ENCODE data around the gene ST6GAL2. TPM values are rescaled to one million over a fixed set of nuclear protein-coding genes. Genes with fewer than 3 reads are reported as not detected.

Gene ST6GAL2
- polyA plus RNA-seq, 3 donors from 2014 or later, result not detected

DNA sequence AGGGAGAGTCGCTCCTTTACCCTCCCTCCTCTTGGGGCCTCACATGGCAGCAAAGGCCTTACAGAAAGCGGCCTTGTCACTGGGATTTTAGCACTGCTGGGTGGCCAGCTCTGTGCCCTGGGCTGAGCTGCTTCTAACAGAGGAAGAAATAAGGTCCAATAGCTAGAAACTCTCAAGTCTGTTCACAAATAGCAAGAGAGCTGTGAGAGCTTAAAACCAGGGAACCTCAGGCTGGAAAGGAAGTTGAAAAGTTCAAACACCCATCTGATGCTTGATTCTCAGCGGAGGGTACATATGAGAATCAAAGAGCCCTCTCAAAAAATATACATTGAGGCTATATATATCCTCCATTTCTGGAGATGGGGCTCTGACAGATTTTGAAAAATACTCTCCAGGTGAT, 54.7 kb downstream of the ST6GAL2 start:
- Mint-ChIP-seq H3K4me1 (no peaks in the 10 kb centered on the region), H3K27me3 (ENCODE audit: low read depth in 3 of 3) (peaks cover 0 to 2% (median 0%) of the 10 kb centered on the region in 3 donors), H3K36me3 (no peaks in the 10 kb centered on the region), H3K27ac (no peak overlapping the region), H3K9me3 (peaks cover 0 to 13% (median 7%) of the 10 kb centered on the region in 6 donors), H3K4me3 (no peak overlapping the region)
- no peak for DNase-seq

DNA sequence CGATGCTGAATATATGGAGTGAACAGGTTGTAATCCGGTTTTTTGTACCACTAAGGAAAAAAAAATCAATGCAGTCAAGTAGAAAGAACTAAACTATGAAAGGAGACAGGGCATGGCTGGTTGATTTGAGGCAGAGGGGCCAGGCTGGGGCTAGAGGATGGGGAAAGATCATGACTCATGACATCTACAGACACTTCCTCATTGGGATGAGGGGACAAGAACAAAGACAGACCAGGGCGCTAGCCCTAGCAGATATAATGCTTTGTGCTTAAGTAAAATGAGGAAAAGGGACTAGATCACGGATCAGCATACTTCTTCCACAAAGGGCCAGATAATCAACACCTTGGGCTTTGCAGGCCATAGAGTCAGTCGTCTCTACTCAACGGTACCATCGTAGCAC, 55.8 kb downstream of the ST6GAL2 start:
- Mint-ChIP-seq H3K9me3 (peaks cover 0 to 14% (median 8%) of the 10 kb centered on the region in 6 donors), H3K36me3 (peaks cover 0 to under 1% (median 0%) of the 10 kb centered on the region in 3 donors), H3K27ac (no peak overlapping the region), H3K27me3 (ENCODE audit: low read depth in 3 of 3) (peaks cover 0 to 2% (median 0%) of the 10 kb centered on the region in 3 donors), H3K4me1 (no peaks in the 10 kb centered on the region), H3K4me3 (no peak overlapping the region)
- DNase-seq, result no peak

DNA sequence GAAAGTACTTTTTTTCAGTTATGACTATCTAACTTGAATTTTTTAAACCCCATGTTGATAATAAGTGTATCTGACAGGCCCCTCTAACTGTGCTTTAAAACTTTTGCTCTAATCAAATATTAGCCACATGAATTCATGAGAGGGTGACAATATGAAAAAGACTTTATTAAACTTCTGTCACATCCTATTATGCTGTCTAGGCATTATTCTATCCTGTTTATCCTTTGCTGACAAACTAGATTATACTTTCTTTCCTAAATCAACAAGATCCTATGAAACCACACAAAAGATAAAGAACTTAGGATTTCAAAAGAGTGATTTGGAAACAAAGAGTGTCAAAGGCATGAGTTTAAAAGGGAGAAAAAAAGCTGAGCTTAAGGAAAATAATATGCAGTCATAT, 57.8 kb downstream of the ST6GAL2 start:
- no peak for DNase-seq
- H3K27ac Mint-ChIP-seq, result no peak overlapping the region
- H3K36me3 Mint-ChIP-seq, result peaks cover 0 to 4% (median 0%) of the 10 kb centered on the region in 3 donors
- no peak overlapping the region for H3K4me3 Mint-ChIP-seq
- H3K9me3 Mint-ChIP-seq, result peaks cover 0 to 19% (median 9%) of the 10 kb centered on the region in 6 donors
- H3K27me3 Mint-ChIP-seq (ENCODE audit: low read depth in 3 of 3), result peaks cover 0 to 2% (median 0%) of the 10 kb centered on the region in 3 donors
- H3K4me1 Mint-ChIP-seq, result no peaks in the 10 kb centered on the region

DNA sequence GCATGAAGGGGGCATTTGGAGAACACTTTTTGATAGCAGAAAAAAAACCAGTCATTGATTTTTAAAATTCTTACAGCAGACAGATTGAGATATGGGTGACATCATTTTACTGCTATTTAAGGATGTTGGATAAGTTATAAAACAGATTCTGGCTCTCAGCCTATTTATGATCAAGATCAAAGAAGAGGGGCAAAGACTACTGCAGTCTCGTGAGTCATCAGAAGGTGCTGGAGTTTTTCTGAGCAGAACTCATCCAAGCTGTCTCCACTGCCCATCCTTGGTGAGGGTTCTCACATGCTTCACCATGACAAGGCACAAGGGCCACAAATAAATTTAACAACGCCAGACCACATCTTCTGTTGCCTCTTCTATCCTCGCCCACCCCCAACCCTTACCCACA, 58.8 kb downstream of the ST6GAL2 start:
- no peaks in the 10 kb centered on the region for H3K4me1 Mint-ChIP-seq

DNA sequence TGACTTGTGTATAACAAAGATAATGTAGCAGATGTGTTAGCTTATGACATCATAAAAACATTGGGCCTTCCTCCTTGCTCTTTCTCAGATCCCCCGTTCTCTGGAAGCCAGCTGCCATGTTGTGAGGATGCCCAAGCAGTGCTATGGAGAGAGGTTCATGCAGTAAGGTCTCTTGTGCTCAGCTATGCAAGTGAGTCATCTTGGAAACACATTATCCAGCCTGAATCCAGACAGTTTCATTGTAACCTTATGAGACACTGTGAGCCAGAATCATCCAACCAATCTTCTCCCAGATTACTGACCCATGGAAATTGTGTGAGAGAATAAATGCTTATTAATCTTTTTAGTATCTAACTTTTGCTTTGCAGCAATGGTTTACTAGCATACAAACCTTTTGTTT, 60.8 kb downstream of the ST6GAL2 start:
- H3K9me3 Mint-ChIP-seq, result peaks cover 0 to 19% (median 7%) of the 10 kb centered on the region in 6 donors
- peaks cover 0 to under 1% (median 0%) of the 10 kb centered on the region in 3 donors for H3K27me3 Mint-ChIP-seq (ENCODE audit: low read depth in 3 of 3)
- H3K4me3 Mint-ChIP-seq, result no peak overlapping the region
- H3K27ac Mint-ChIP-seq, result no peak overlapping the region
- no peak for DNase-seq
- H3K36me3 Mint-ChIP-seq, result peaks cover 0 to 4% (median 0%) of the 10 kb centered on the region in 3 donors
- no peaks in the 10 kb centered on the region for H3K4me1 Mint-ChIP-seq

More for the DNA sequence above, 58.8 kb downstream of the ST6GAL2 start:
- Mint-ChIP-seq H3K27ac (no peak overlapping the region), H3K4me3 (no peak overlapping the region), H3K9me3 (peaks cover 0 to 17% (median 7%) of the 10 kb centered on the region in 6 donors), H3K27me3 (ENCODE audit: low read depth in 3 of 3) (peaks cover 0 to 2% (median 0%) of the 10 kb centered on the region in 3 donors), H3K36me3 (peaks cover 0 to 4% (median 0%) of the 10 kb centered on the region in 3 donors)
- DNase-seq, result no peak

DNA sequence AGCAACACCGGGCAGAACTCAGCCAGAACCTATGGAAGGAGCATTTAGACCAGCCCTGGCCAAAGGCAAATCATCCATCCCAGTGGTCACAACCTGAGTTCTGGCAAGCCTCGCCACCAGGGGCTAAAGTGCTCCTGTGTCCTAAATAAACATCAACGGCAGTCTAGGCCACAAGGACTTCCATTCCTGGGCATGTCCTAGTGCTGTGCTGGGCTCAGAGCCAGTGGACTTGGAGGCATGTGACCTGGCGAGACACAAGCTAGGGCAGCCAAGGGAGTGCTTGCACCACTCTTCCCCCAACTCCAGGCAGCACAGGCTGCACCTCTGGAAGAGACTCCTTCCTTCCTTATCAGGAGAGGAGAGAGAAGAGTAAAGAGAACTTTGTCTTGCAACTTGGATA, 69.0 kb downstream of the ST6GAL2 start:
- H3K4me1 Mint-ChIP-seq, result no peaks in the 10 kb centered on the region
- H3K36me3 Mint-ChIP-seq, result no peaks in the 10 kb centered on the region

DNA sequence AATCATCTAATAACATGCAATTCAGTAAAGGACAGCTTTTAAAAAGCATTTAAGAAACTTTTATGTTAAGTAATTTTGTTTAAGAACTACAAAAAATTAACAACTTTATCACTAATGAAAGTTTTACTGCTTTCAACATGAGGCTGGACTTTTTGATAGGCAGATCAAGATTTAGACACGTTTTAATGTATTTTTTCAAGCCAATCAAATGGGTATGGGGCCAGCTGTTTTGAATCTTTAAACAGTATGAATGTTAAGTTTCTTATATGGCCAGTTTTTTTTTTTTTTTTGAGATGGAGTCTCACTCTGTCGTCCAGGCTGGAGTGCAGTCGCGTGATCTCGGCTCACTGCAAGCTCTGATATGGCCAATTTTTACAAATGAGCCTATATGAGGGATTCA, 73.1 kb downstream of the ST6GAL2 start:
- Mint-ChIP-seq H3K27me3 (ENCODE audit: low read depth in 3 of 3) (peaks cover 0 to 1% (median 0%) of the 10 kb centered on the region in 3 donors), H3K4me1 (no peaks in the 10 kb centered on the region)

More for the DNA sequence above, 69.0 kb downstream of the ST6GAL2 start:
- Mint-ChIP-seq H3K27ac (no peak overlapping the region), H3K9me3 (peaks cover 0 to 8% (median 1%) of the 10 kb centered on the region in 6 donors), H3K27me3 (ENCODE audit: low read depth in 3 of 3) (peaks cover 0 to 1% (median 0%) of the 10 kb centered on the region in 3 donors), H3K4me3 (no peak overlapping the region)
- DNase-seq, result no peak

DNA sequence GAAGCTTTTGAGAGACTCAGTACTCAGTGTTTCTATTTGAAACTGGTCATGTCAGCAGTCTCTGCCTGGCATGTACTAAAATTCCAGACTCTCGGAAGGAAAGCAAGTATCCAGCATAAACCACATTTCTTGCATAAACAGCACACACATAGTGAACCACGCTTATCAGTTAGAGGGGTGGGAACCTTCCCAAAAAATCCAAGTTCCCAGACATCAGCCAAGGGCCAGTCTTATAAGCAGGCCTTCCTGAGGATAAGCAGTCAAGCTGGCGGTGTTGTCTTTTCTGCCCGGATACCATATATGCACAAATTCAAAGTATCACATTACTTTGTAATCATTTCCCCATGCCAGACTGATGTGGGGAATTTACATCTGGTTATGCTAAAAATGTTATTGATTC, 73.6 kb downstream of the ST6GAL2 start:
- peaks cover 0 to 10% (median 2%) of the 10 kb centered on the region in 6 donors for H3K9me3 Mint-ChIP-seq
- H3K4me3 Mint-ChIP-seq, result no peak overlapping the region
- no peaks in the 10 kb centered on the region for H3K4me1 Mint-ChIP-seq
- no peak overlapping the region for H3K27ac Mint-ChIP-seq
- no peak for DNase-seq
- H3K36me3 Mint-ChIP-seq, result no peaks in the 10 kb centered on the region
- peaks cover 0 to 1% (median 0%) of the 10 kb centered on the region in 3 donors for H3K27me3 Mint-ChIP-seq (ENCODE audit: low read depth in 3 of 3)

More for the DNA sequence above, 73.1 kb downstream of the ST6GAL2 start:
- Mint-ChIP-seq H3K4me3 (no peak overlapping the region), H3K36me3 (no peaks in the 10 kb centered on the region), H3K9me3 (peaks cover 0 to 10% (median 2%) of the 10 kb centered on the region in 6 donors), H3K27ac (no peak overlapping the region)
- DNase-seq, result no peak

DNA sequence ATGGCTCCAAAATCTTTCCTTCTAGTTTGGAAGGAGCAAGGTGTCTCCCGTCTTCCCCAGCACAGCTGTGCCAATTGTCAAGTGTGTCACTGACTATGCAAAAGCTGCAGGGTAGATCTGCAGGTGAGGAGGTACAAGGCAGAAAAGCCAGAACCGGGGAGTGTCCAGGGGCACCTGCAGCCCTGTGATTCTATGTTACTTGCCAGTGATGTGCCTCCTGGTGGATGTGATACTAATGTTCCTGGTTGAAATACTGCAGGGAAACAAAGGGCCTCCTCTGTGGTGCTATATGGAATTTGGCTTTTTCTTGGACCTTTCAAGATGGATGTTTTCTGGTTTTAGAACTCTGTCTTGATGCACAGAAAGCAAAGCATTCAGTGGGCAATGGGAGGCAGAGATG, 80.3 kb downstream of the ST6GAL2 start:
- H3K27me3 Mint-ChIP-seq (ENCODE audit: low read depth in 3 of 3), result peaks cover 0 to 1% (median 0%) of the 10 kb centered on the region in 3 donors
- no peak for DNase-seq
- H3K27ac Mint-ChIP-seq, result no peak overlapping the region
- H3K4me1 Mint-ChIP-seq, result no peaks in the 10 kb centered on the region
- H3K36me3 Mint-ChIP-seq, result no peaks in the 10 kb centered on the region
- H3K9me3 Mint-ChIP-seq, result peaks cover 0 to 10% (median 2%) of the 10 kb centered on the region in 6 donors
- no peak overlapping the region for H3K4me3 Mint-ChIP-seq

DNA sequence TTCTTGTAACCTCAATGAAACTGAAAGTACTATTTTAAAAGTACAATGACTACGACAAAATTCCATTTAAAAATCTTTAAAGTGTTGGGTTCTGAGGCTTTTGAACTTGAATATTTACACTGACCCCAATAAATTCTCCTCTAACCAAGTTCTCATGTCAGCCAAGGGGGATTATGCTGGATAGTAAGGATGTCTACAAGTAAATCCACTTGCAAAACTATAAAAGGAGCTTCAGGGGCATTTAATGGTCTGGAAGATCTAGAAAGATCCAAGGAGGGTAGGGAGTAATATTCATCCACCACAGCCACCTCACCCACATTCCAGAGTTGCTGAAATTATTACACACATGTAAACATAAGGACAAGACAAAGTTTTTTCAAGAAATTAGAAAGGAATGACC, 81.8 kb downstream of the ST6GAL2 start:
- Mint-ChIP-seq H3K27ac (no peak overlapping the region), H3K36me3 (no peaks in the 10 kb centered on the region), H3K4me3 (no peak overlapping the region), H3K9me3 (peaks cover 0 to 15% (median 2%) of the 10 kb centered on the region in 6 donors), H3K27me3 (ENCODE audit: low read depth in 3 of 3) (peaks cover 0 to 1% (median 0%) of the 10 kb centered on the region in 3 donors), H3K4me1 (no peaks in the 10 kb centered on the region)
- no peak for DNase-seq

DNA sequence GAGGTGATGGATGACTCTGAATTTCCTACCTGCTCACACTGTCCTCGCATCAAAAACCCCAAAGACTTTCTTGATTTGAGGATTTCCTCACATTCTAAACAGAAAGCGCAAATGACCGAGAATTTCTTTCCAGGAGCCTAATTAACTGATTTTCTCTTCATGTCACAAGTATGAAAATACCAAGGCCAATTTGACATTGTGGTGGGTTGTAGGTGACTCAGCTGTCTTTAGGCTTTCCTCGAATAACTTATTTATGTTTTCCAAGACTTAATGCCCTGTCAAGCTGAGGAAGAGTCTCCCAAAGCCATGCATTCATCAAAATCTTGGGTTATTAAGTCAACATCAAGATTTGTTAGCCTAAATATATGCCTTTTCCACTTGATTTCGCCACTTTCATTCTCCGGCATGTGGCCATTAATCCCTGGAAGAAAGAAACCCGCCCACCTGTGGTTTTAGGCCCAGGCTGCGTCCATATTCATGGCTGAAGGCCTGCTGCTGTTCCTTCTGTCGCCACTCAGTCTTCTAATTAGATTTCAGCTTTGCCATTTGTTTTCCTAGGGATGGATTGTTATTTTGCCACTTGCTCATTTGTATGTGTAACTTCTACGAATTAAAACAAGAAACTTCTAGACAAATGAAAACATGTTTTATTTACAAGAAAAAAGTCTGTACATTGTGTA, 84.9 kb downstream of the ST6GAL2 start:
- Mint-ChIP-seq H3K27me3 (ENCODE audit: low read depth in 3 of 3) (no peaks in the 10 kb centered on the region), H3K27ac (no peak overlapping the region), H3K36me3 (no peaks in the 10 kb centered on the region), H3K9me3 (peaks cover 0 to 7% (median 1%) of the 10 kb centered on the region in 6 donors), H3K4me1 (no peaks in the 10 kb centered on the region), H3K4me3 (no peak overlapping the region)
- no peak for DNase-seq

DNA sequence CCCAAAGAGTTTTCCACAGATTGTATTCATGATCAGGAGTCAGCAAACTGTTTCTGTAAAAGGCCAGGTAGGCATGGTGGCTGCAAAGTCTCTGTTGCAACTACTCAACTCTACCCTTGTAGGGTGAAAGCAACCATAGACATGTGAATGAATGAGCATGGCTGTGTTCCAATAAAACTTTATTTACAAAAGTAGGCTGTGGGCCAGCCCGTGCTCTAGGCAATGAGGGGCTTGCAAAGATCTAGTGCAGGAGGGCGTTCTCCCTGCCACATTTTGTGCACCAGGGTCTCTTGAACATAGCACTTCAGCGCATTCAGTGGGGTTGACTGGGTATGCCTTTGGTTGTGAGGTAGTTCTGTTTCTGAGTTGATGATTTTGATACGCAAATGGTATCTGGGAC, 85.8 kb downstream of the ST6GAL2 start:
- Mint-ChIP-seq H3K36me3 (no peaks in the 10 kb centered on the region), H3K4me3 (no peak overlapping the region), H3K27ac (no peak overlapping the region), H3K27me3 (ENCODE audit: low read depth in 3 of 3) (no peaks in the 10 kb centered on the region), H3K4me1 (no peaks in the 10 kb centered on the region), H3K9me3 (peaks cover 0 to 7% (median 1%) of the 10 kb centered on the region in 6 donors)
- DNase-seq, result no peak

DNA sequence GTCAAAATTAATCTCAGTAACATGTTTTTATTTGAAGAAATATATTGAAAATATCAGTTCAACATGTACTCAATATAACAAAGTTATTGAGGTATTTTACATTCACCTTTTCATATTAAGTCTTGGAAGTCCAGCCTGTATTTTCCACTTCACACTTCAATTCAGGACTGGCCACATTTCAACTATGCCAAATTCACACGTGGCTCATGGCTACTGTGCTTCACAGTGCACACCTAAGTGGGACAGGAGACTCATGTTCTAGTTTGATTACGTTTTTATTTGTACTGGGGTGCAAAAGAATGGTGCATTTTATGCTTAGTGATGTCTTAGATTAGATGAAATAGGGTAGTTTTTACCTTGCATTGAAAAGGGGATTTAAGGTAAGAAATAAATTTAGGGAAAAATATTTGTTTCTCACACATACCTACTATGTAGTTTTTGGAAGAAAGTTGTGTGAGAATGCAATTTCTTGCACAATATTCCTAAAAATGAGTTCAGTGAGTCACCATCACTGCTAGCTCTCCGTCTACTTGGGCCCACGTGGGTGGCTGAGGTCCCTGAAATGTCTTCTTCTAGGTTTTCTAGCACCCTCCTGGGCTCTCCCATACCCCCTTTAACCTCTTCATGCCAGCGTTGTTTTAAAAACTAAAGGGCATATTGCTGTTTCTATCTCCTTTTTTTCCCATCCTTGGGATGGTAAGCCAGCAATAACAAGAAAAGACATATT, 87.0 kb downstream of the ST6GAL2 start:
- Mint-ChIP-seq H3K9me3 (peaks cover 0 to 7% (median 1%) of the 10 kb centered on the region in 6 donors), H3K36me3 (no peaks in the 10 kb centered on the region), H3K4me1 (no peaks in the 10 kb centered on the region), H3K27me3 (ENCODE audit: low read depth in 3 of 3) (no peaks in the 10 kb centered on the region), H3K4me3 (no peak overlapping the region), H3K27ac (no peak overlapping the region)
- no peak for DNase-seq

DNA sequence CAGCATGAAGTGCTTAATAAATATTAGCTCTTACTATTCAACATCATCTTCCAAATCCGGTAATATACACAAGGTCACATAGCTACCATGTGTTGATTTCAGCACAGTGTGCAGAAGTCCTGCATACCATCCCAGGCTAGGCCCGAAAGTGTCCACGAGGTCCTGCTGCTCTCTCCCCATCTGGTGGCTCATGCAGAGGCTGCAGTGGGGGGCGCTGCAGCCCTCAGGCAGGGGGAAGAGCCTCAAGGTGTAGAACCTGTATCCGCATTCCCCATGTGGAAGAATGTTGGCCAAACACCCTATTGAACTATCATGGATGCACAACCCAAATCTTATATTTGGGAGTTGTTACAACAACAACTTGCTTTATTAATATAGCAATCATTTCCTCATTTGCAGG, 88.5 kb downstream of the ST6GAL2 start:
- Mint-ChIP-seq H3K9me3 (peaks cover 0 to 10% (median 2%) of the 10 kb centered on the region in 6 donors), H3K36me3 (no peaks in the 10 kb centered on the region), H3K27ac (no peak overlapping the region), H3K4me3 (no peak overlapping the region), H3K4me1 (no peaks in the 10 kb centered on the region), H3K27me3 (ENCODE audit: low read depth in 3 of 3) (no peaks in the 10 kb centered on the region)
- no peak for DNase-seq

Data from immature natural killer cell (primary cell).